ENCODE results near the gene PTPN23. TPM values are rescaled to one million over a fixed set of nuclear protein-coding genes. Genes with fewer than 3 reads are reported as not detected.

PTPN23 gene
- total RNA-seq, 3 donors from 2014 or later, result 14.3 to 23.3 (median 18.4) TPM

GRCh38 chr3:47385796-47386195 lies 5.0 kb downstream of the PTPN23 start:
- Histone ChIP-seq H3K36me3 (no peaks in the 10 kb centered on the region), H3K4me1 (peaks cover 0 to 9% of the 10 kb centered on the region in 2 donors), H3K27me3 (no peaks in the 10 kb centered on the region), H3K9me3 (no peaks in the 10 kb centered on the region), H3K4me3 (no peak overlapping the region), H3K27ac (peak overlapping the region in 1 of 2 donors; percentile 49)
- DNase-seq (ENCODE audit: low spot score in 2 of 2), result no peak
- TF ChIP-seq POLR2AphosphoS5 (IDR thresholded peaks at IDR 0.05) (no peak), POLR2A (IDR thresholded peaks at IDR 0.05) (no peak), CTCF (IDR thresholded peaks at IDR 0.05) (no peak)
- intact Hi-C loops (cut with DNase I; ENCODE audit: low total_unique reads), result no loop called here

DNA sequence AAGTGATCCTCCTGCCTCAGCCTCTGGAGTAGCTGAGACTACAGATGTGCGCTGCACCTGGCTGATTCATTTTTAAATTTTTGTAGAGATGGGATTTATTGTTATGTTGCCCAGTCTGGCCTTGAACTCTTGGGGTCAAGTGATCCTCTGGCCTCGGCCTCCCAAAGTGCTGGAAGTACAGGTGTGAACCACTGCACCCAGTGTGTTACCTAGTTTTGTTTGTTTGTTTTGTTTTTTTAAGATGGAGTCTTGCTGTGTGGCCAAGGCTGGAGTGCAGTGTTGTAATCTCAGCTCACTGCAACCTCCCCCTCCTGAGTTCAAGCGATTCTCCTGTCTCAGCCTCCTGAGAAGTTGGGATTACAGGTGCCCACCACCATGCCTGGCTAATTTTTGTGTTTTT lies 12.1 kb downstream of the PTPN23 start:
- Histone ChIP-seq H3K4me1 (peaks cover 0 to 11% of the 10 kb centered on the region in 2 donors), H3K4me3 (no peak overlapping the region), H3K27ac (no peak overlapping the region), H3K27me3 (no peaks in the 10 kb centered on the region), H3K9me3 (no peaks in the 10 kb centered on the region), H3K36me3 (no peaks in the 10 kb centered on the region)
- intact Hi-C loops (cut with DNase I; ENCODE audit: low total_unique reads), result no loop called here
- TF ChIP-seq POLR2A (IDR thresholded peaks at IDR 0.05), result no peak
- TF ChIP-seq POLR2AphosphoS5 (IDR thresholded peaks at IDR 0.05), result no peak
- no peak for TF ChIP-seq CTCF (IDR thresholded peaks at IDR 0.05)
- DNase-seq (ENCODE audit: low spot score in 2 of 2), result no peak

GRCh38 chr3:47394140-47394870 lies 13.5 kb downstream of the PTPN23 start:
- Histone ChIP-seq H3K4me3 (no peak overlapping the region), H3K9me3 (no peaks in the 10 kb centered on the region), H3K27me3 (no peaks in the 10 kb centered on the region), H3K36me3 (no peaks in the 10 kb centered on the region), H3K27ac (peak overlapping the region in 1 of 2 donors; percentile 6), H3K4me1 (peaks cover 0 to 11% of the 10 kb centered on the region in 2 donors)
- TF ChIP-seq CTCF (IDR thresholded peaks at IDR 0.05) (no peak), POLR2A (IDR thresholded peaks at IDR 0.05) (no peak), POLR2AphosphoS5 (IDR thresholded peaks at IDR 0.05) (no peak)
- intact Hi-C loops (cut with DNase I; ENCODE audit: low total_unique reads), result no loop called here
- DNase-seq (ENCODE audit: low spot score in 2 of 2), result no peak

GRCh38 chr3:47394881-47395280 lies 14.1 kb downstream of the PTPN23 start:
- DNase-seq (ENCODE audit: low spot score in 2 of 2), result no peak
- intact Hi-C loops (cut with DNase I; ENCODE audit: low total_unique reads), result no loop called here

More at GRCh38 chr3:47394881-47395280, 14.1 kb downstream of the PTPN23 start:
- H3K4me1 ChIP-seq, result peaks cover 0 to 11% of the 10 kb centered on the region in 2 donors
- TF ChIP-seq POLR2A (IDR thresholded peaks at IDR 0.05), result no peak
- TF ChIP-seq POLR2AphosphoS5 (IDR thresholded peaks at IDR 0.05), result no peak
- no peak for TF ChIP-seq CTCF (IDR thresholded peaks at IDR 0.05)
- H3K4me3 ChIP-seq, result no peak overlapping the region
- H3K9me3 ChIP-seq, result no peaks in the 10 kb centered on the region
- no peaks in the 10 kb centered on the region for H3K36me3 ChIP-seq
- no peaks in the 10 kb centered on the region for H3K27me3 ChIP-seq
- no peak overlapping the region for H3K27ac ChIP-seq

Data from breast epithelium (tissue), 4 donors.